Activated T-helper 1 cell treated with anti-CD3 and anti-CD28 coated beads, Interleukin-12 subunit alpha, Interleukin-12 subunit beta, Interleukin-2, Interleukin-4 antibody, amounts not matched to agents 30 ng/mL and 10 ng/mL and 1 ng/mL, durations not matched to agents 14 hours and 24 hours and 36 hours (primary cell): Measurements from ENCODE around the gene OXA1L. TPM values are rescaled to one million over a fixed set of nuclear protein-coding genes. Genes with fewer than 3 reads are reported as not detected.
"Not testable (repeated sequence)": the region's sequence is repeated elsewhere in the genome, so short reads cannot be mapped to it uniquely, and the experiment has no call there.

Experiments used
- DNase-seq: peaks from one replicate; pipeline ENCODE4 v3.0.0; 2021; ENCODE audit warnings: low spot score
- H3K27ac Mint-ChIP-seq: one replicate; pipeline ENCODE4 v1.8.0; 2021; ENCODE audit warnings: mild to moderate bottlenecking, mixed read lengths
- H3K27me3 Mint-ChIP-seq: one replicate; pipeline ENCODE4 v1.8.0; 2022; ENCODE audit warnings: mild to moderate bottlenecking, moderate library complexity, mixed read lengths; ENCODE audit not compliant: insufficient read depth
- H3K36me3 Mint-ChIP-seq: one replicate; pipeline ENCODE4 v1.8.0; 2021; ENCODE audit warnings: low read depth, mixed read lengths
- H3K4me1 Mint-ChIP-seq: one replicate; pipeline ENCODE4 v1.8.0; 2021; ENCODE audit warnings: low read depth, mixed read lengths
- H3K4me3 Mint-ChIP-seq: one replicate; pipeline ENCODE4 v1.8.0; 2021; ENCODE audit warnings: mild to moderate bottlenecking, moderate library complexity, mixed read lengths
- H3K9me3 Mint-ChIP-seq: one replicate; pipeline ENCODE4 v1.8.0; 2021; ENCODE audit warnings: mixed read lengths
- intact Hi-C: fragments of 100-400 bp; cut with micrococcal nuclease; formaldehyde crosslinking; loops from one replicate; pipeline ENCODE4 v1.15.1; 2024
- total RNA-seq: library from RNA; stranded (reverse); gene quantifications from 2 replicates; pipeline ENCODE4 v1.2.3, GENCODE V29; 2022

The OXA1L gene
- total RNA-seq, 1 donor from 2014 or later, result 127 TPM

DNA sequence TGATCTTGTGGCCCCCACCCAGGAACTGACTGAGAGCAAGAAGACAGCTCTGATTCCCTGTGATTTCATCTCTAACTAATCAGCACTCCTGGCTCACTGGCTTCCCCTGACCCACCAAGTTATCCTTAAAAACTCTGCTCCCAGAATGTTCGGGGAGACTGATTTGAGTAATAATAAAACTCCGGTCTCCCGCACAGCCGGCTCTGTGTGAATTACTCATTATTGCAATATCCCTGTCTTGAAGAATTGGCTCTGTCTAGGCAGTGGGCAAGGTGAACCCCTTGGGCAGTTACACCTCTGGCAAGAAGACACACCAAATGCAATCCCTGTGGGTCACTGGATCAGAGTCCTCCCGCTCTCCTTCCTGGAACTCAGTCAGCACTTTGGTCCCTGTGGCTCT lies 27.5 kb downstream of the OXA1L start:
- H3K4me1 Mint-ChIP-seq, result no peaks in the 10 kb centered on the region
- intact Hi-C loops, result no loop called here
- no peak for DNase-seq
- no peaks in the 10 kb centered on the region for H3K9me3 Mint-ChIP-seq
- H3K27me3 Mint-ChIP-seq, result peaks cover 10% of the 10 kb centered on the region
- H3K4me3 Mint-ChIP-seq, result no peak overlapping the region
- no peak overlapping the region for H3K27ac Mint-ChIP-seq
- H3K36me3 Mint-ChIP-seq, result no peaks in the 10 kb centered on the region

DNA sequence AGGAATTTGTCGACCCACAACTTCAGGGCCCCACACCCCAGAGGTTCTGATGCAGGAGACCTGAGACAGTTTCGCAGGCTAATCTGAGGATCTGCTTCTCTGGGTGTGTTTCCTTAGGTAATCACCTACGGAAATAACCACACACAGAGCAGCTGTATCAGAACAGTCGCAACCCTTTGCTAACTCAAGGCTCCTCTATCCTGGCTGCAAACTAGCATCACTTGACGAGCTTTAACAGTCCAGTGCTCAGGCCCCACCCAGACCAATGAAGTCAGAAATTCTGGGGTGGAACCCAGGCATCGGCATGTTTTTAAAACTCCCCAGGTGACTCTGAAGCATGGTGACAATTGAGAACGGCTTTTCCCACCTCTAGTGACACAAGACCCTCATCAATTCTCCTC lies 28.1 kb downstream of the OXA1L start:
- Mint-ChIP-seq H3K4me1 (no peaks in the 10 kb centered on the region), H3K9me3 (no peaks in the 10 kb centered on the region), H3K27ac (no peak overlapping the region), H3K4me3 (no peak overlapping the region), H3K27me3 (peaks cover 10% of the 10 kb centered on the region), H3K36me3 (no peaks in the 10 kb centered on the region)
- intact Hi-C loops, result no loop called here
- DNase-seq, result no peak

DNA sequence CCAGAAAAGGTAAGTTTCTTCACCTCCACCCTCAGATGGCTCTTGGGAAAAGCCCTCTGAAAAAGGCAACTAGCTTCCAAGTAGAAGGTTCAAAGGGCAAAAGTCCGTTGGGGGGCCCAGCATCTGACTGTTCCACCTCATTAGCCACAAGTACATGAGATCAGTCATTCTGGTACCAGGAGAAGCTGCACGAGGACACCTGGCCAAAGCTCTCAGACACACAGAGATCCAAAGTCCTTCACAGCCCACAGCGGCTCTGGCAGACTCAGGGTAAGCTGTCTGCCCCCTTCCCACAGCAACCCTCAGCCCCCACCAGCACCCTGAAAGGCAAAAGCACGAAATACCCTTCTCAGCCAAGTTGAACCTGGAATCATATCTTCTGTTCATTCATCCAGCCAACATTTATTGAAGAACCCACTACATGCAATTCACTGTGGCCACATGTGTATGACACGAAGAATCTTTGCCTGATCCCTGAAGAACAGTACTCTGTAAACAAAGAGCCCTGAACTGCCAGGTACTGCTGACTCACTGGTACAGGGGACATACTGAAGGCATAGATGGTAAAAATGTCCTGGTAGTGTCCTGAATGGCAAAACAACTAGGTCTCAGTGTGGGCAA lies 29.7 kb downstream of the OXA1L start:
- no peak overlapping the region for H3K27ac Mint-ChIP-seq
- H3K27me3 Mint-ChIP-seq, result peaks cover 11% of the 10 kb centered on the region
- H3K4me3 Mint-ChIP-seq, result no peak overlapping the region
- H3K9me3 Mint-ChIP-seq, result no peaks in the 10 kb centered on the region
- H3K36me3 Mint-ChIP-seq, result no peaks in the 10 kb centered on the region
- intact Hi-C loops, result no loop called here
- no peaks in the 10 kb centered on the region for H3K4me1 Mint-ChIP-seq
- no peak for DNase-seq

DNA sequence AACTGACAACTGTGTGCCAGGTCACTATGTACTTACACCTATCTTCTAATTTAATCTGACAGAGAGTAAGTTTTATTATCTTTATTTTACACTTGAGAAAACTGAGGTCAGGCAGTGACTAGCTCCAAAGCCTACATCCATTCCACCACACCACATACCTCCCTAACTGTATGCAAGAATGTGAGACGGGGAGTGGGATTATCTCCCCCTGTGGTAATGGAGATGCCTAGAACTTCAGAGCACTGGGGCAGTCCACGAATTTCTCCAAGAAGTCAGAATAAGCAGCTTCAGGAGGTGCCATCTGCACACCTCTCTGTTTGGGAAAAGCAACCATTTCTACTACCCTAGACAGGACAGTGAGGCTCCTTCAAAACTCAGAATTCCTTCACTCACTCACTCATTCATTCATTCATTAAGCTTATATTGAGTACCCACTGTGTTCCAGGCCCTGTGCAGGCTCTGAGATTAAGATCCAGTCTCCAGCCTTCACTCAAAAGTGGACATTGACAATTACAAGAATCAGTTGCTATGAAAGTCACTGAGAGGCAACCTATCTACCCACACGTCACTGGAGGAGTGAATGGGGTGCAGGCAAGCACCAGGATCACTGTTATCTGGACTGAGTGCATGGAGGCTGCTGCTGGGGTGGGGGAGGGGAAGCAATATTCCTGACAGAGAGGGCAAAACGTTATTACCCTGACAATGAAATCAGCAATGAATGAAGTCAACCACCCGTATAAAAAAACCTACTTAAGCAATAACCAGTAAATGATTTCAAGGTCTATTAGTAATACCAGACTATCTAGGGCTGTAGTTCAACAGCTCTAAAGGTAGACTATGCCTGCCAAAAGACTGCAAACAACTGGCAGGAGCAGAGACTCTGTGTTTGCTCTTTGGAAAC lies 30.8 kb downstream of the OXA1L start:
- no peaks in the 10 kb centered on the region for H3K36me3 Mint-ChIP-seq
- no peak for DNase-seq
- no peaks in the 10 kb centered on the region for H3K9me3 Mint-ChIP-seq
- peaks cover 11% of the 10 kb centered on the region for H3K27me3 Mint-ChIP-seq
- no peak overlapping the region for H3K27ac Mint-ChIP-seq
- intact Hi-C loops, result no loop called here
- H3K4me1 Mint-ChIP-seq, result no peaks in the 10 kb centered on the region
- H3K4me3 Mint-ChIP-seq, result no peak overlapping the region

DNA sequence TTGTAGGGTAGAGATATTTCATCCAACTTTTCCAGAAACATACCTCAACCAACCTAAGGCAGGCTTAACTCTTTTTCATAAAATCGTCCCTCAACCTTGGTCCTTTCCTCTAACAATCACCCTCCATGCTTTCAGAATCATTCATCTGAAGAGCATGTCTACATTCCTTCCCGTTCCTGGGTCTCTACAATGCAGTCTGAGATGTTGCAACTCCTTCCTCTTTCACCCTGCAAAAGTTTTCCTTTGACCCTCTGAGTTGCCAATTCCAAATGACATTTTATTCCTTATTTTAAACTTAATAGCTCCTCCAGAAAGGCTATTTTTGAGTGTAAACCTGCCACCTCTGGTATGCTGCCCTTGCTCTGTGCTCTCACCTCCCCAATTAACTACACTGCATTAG lies 32.0 kb downstream of the OXA1L start:
- no peak overlapping the region for H3K27ac Mint-ChIP-seq
- H3K9me3 Mint-ChIP-seq, result no peaks in the 10 kb centered on the region
- H3K4me3 Mint-ChIP-seq, result no peak overlapping the region
- no peaks in the 10 kb centered on the region for H3K36me3 Mint-ChIP-seq
- DNase-seq, result no peak
- no peaks in the 10 kb centered on the region for H3K4me1 Mint-ChIP-seq
- peaks cover 16% of the 10 kb centered on the region for H3K27me3 Mint-ChIP-seq
- intact Hi-C loops, result no loop called here

DNA sequence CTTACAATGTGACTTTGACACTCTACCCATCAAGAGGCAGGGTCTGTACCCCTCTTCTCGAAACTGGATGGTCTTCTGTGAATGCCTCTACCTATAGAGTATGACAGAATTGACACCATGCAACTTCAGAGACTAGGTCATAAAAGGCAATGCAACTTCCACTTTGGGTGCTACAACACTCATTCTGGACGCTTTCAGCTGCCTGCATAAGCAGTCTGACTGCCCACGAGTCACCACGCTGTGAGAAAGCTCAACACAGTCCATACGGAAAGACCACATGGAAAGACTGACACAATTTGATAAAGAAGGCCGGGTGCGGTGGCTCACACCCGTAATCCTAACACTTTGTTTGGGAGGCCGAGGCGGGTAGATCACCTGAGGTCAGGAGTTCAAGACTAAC lies 33.9 kb downstream of the OXA1L start:
- Mint-ChIP-seq H3K27ac (no peak overlapping the region), H3K4me1 (no peaks in the 10 kb centered on the region), H3K36me3 (no peaks in the 10 kb centered on the region), H3K4me3 (no peak overlapping the region), H3K27me3 (peaks cover 23% of the 10 kb centered on the region), H3K9me3 (no peaks in the 10 kb centered on the region)
- intact Hi-C loops, result no loop called here
- DNase-seq, result no peak

DNA sequence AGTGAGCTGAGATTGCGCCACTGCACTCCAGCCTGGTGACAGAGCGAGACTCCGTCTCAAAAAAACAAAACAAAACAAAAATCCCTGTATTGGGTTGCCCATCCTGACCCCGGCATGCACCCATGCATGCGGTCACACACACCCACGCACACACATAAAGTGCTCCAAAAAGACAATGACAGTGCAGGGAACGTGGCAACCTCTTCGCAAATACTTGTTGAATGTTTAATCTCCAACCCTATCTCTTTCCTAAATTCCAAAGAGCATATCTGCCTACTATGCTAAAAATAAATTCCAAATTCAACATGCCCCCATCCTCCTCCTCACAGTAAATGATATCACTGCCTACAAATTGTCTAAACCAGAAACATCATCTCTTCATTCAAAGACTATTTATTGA lies 35.2 kb downstream of the OXA1L start:
- no peaks in the 10 kb centered on the region for H3K36me3 Mint-ChIP-seq
- intact Hi-C loops, result no loop called here
- H3K27me3 Mint-ChIP-seq, result peaks cover 16% of the 10 kb centered on the region

DNA sequence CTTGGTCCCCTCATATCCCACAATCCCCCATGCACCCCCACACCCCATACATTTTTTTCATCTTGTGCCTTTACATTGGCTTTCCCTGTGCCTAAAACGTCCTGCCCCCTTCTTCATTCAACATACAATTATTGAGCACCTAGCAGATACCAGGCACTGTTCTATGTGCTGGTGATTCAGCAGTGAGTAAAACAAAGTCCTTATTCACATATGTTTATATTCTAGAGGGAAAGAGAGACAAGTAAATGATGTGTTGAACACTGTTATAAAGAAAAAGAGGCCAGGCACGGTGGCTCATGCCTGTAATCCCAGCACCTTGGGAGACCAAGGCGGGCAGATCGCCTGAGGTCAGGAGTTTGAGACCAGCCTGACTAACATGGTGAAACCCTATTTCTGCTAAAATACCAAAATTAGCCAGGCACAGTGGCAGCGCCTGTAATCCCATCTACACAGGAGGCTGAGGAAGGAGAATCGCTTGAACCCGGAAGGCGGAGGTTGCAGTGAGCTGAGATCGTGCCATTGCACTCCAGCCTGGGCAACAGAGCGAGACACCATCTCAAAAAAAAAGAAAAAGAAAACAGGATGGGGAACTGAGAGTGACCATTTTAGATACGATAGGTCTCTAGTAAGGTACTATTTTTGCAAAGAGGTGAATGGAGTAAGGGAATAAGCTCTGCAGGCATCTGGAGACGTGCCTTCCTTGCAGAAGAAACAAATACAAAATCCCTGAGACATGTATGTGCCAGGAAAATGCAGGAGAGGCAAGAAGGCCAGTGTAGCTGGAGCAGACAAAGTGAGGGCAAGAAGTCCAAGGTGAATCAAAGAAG lies 36.6 kb downstream of the OXA1L start:
- Mint-ChIP-seq H3K4me1 (no peaks in the 10 kb centered on the region), H3K9me3 (no peaks in the 10 kb centered on the region), H3K27me3 (peaks cover 15% of the 10 kb centered on the region), H3K4me3 (no peak overlapping the region), H3K27ac (no peak overlapping the region), H3K36me3 (no peaks in the 10 kb centered on the region)
- intact Hi-C loops, result no loop called here
- DNase-seq, result no peak

More for the DNA sequence above, 35.2 kb downstream of the OXA1L start:
- DNase-seq, result no peak
- no peaks in the 10 kb centered on the region for H3K4me1 Mint-ChIP-seq
- no peak overlapping the region for H3K4me3 Mint-ChIP-seq
- H3K9me3 Mint-ChIP-seq, result no peaks in the 10 kb centered on the region
- no peak overlapping the region for H3K27ac Mint-ChIP-seq

DNA sequence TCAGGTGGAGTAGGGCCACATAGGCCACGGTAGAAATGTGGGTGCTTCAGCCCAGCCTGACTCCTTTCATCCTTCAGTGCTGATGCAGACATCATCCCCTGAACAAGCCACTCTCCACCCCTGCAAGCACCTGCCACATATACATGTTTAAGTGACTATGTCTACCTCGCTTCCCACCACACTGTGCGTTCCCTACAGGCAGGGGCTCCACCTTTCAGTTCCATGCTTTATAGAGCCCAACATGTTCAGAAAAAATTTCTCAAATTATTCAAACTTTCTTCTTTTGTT lies 37.1 kb downstream of the OXA1L start:
- Mint-ChIP-seq H3K36me3 (no peaks in the 10 kb centered on the region), H3K4me3 (no peak overlapping the region), H3K27me3 (peaks cover 15% of the 10 kb centered on the region), H3K4me1 (no peaks in the 10 kb centered on the region), H3K27ac (no peak overlapping the region), H3K9me3 (no peaks in the 10 kb centered on the region)
- no peak for DNase-seq
- intact Hi-C loops, result no loop called here

DNA sequence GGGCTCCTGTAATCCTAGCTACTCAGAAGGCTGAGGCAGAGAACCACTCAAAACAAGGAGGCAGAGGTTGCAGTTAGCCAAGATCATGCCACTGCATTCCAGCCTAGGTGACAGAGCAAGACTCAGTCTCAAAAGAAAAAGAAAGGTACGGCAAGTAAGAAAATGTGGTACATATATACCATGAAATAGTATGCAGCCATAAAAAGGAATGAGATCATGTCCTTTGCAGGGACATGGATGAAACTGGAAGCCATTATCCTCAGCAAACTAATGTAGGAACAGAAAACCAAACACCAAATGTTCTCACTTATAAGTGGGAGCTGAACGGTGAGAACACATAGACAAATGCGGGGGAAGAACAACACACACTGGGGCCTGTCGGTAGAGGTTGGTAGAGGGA lies 38.7 kb downstream of the OXA1L start:
- intact Hi-C loops, result not testable (repeated sequence)

DNA sequence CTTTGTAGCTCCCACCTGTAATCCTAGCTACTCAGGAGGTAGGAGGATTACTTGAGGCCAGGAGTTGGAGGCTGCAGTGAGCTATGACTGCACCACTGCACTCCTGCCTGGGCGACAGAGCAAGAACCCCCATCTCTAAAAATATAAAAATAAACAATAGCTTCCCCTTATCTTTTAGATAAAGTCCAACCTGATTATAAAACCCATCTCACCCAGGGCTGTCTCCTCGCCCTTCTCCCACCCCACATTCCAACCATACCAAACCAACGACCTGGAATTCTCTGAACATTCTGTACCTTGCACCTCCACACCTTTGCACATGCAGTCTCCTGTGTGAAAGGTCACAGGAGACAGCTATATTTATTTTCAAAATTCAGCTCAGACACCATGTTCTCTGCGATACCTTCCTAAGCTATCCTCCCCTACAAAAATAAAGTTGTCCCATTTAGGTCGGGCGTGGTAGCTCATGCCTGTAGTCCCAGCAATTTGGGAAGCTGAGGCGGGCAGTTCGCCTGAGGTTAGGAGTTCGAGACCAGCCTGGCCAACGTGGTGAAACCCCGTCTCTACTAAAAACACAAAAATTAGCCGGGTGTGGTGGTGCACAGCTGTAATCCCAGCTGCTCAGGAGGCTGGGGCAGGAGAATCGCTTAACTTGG lies 41.1 kb downstream of the OXA1L start:
- Mint-ChIP-seq H3K27me3 (peaks cover 17% of the 10 kb centered on the region), H3K27ac (no peak overlapping the region), H3K4me1 (peaks cover 5% of the 10 kb centered on the region), H3K9me3 (no peaks in the 10 kb centered on the region), H3K4me3 (no peak overlapping the region), H3K36me3 (no peaks in the 10 kb centered on the region)
- no peak for DNase-seq
- intact Hi-C loops, result no loop called here

More for the DNA sequence above, 38.7 kb downstream of the OXA1L start:
- not testable (repeated sequence) for H3K4me1 Mint-ChIP-seq, H3K4me3 Mint-ChIP-seq, H3K36me3 Mint-ChIP-seq, DNase-seq, H3K27ac Mint-ChIP-seq, H3K9me3 Mint-ChIP-seq
- H3K27me3 Mint-ChIP-seq, result peaks cover 14% of the 10 kb centered on the region

DNA sequence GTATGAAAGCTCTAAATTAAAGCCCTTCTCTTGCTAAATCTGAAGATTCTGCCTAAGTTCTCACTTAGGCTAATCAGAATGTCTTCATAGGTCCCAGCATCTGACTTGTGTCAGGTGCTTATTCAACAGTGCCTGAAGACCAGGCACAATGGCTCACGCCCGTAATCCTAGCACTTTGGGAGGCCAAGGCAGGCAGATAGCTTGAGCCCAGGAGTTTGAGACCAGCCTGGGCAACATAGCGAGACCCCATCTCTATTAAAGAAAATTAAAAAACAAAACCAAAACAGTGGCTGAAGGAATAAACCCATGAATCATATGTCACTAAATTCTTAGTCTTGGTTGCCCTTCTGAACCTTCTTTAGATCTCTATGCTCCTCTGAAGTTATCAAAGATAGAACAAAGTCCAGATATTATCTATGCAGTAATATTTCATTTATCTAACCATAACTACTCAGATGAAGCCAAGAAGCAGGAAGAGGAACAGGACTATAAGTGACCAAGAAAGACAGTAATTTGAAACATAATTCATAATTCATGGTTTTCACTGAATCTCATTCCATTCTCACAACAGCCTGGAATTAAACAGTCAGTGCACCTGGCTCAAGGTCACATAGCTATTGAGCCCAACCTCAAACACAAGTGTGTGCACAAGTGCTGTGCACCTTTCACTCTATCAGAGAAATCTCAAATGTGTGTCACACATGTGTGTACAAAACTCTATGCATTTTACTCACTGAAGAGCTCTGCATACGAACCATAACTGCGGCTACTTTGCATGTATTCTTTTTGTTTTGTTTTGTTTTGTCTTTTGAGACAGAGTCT lies 42.1 kb downstream of the OXA1L start:
- H3K4me1 Mint-ChIP-seq, result peaks cover 5% of the 10 kb centered on the region
- no peaks in the 10 kb centered on the region for H3K36me3 Mint-ChIP-seq
- H3K4me3 Mint-ChIP-seq, result no peak overlapping the region
- H3K27me3 Mint-ChIP-seq, result peaks cover 13% of the 10 kb centered on the region
- H3K27ac Mint-ChIP-seq, result no peak overlapping the region
- no peaks in the 10 kb centered on the region for H3K9me3 Mint-ChIP-seq
- DNase-seq, result no peak
- intact Hi-C loops, result no loop called here
